ENCODE measurements around the gene SOX12.

Gene SOX12

DNA sequence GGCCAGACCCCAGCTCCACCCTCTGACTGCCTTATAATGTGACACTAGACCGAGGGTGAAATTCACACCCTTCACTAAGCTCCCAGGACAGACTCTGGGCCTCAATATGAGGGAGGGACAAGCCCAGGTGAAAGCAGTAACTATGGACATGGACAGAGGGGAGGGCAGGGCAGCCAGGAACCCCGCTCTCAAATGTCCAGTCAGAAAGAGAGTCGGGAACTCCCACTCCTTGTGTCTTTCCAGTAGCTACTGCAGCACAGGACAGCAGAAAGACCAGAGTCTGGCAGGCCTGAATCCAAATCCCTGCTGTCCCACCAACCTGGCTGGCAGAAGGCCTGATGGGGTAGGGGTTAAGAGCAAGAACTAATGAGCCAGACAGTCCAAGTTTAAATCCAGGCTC lies 41.2 kb upstream of the SOX12 start:
- Histone ChIP-seq H3K4me3 (no peak overlapping the region), H3K27ac (no peak overlapping the region)
- TF ChIP-seq, protein P1, sequence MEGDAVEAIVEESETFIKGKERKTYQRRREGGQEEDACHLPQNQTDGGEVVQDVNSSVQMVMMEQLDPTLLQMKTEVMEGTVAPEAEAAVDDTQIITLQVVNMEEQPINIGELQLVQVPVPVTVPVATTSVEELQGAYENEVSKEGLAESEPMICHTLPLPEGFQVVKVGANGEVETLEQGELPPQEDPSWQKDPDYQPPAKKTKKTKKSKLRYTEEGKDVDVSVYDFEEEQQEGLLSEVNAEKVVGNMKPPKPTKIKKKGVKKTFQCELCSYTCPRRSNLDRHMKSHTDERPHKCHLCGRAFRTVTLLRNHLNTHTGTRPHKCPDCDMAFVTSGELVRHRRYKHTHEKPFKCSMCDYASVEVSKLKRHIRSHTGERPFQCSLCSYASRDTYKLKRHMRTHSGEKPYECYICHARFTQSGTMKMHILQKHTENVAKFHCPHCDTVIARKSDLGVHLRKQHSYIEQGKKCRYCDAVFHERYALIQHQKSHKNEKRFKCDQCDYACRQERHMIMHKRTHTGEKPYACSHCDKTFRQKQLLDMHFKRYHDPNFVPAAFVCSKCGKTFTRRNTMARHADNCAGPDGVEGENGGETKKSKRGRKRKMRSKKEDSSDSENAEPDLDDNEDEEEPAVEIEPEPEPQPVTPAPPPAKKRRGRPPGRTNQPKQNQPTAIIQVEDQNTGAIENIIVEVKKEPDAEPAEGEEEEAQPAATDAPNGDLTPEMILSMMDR (IDR thresholded peaks at IDR 0.05), result no peak
- DNase-seq (ENCODE audit: low spot score), result no peak

DNA sequence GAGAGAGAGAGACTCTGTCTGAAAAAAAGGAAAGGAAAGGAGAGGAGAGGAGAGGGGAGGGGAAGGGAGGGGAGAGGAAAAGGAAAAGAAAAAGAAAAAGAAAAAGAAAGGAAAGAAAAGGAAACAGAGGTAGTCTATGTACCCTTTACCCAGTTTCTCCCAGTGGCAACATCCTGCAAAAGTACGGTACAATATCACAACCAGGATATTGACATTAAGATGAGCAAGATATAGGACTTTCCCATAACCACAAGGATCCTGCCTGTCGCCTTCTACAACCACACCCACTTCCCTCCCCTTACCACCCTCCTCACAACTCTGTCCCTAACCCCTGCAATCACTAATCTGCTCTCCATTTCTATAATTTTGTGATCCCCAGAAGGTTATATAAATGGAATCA lies 38.8 kb upstream of the SOX12 start:
- no peak overlapping the region for H3K4me3 ChIP-seq
- no peak for DNase-seq (ENCODE audit: low spot score)
- TF ChIP-seq, protein P1 (IDR thresholded peaks at IDR 0.05), result no peak
- no peak overlapping the region for H3K27ac ChIP-seq

GRCh38 chr20:288956-289692 lies 36.2 kb upstream of the SOX12 start:
- TF ChIP-seq, protein P1 (IDR thresholded peaks at IDR 0.05), result no peak
- H3K4me3 ChIP-seq, result peak overlapping the region; percentile 85
- no peak overlapping the region for H3K27ac ChIP-seq

DNA sequence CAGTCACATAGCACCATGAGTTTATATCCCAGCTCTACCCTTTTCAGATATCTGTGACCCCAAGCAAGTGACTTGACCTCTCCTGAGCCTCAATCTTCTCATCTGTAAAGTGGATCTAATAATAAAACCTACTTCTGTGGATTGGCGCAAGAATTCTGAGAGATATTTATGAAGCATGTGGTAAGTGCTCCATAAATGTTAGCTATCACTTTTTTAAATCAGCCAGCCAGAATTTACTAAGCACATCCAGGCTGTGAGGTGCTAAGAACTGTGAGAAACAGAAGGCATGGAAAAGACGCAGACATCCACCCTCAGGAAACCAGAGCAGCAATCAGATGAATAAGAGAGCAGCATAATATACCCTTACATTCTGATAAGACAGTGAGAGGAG lies 35.7 kb upstream of the SOX12 start:
- no peak for DNase-seq (ENCODE audit: low spot score)
- TF ChIP-seq, protein P1 (IDR thresholded peaks at IDR 0.05), result no peak
- Histone ChIP-seq H3K27ac (peak overlapping the region; percentile 64 to 90), H3K4me3 (peak overlapping the region; percentile 85)

More at GRCh38 chr20:288956-289692, 36.2 kb upstream of the SOX12 start:
- DNase-seq (ENCODE audit: low spot score), result no peak

DNA sequence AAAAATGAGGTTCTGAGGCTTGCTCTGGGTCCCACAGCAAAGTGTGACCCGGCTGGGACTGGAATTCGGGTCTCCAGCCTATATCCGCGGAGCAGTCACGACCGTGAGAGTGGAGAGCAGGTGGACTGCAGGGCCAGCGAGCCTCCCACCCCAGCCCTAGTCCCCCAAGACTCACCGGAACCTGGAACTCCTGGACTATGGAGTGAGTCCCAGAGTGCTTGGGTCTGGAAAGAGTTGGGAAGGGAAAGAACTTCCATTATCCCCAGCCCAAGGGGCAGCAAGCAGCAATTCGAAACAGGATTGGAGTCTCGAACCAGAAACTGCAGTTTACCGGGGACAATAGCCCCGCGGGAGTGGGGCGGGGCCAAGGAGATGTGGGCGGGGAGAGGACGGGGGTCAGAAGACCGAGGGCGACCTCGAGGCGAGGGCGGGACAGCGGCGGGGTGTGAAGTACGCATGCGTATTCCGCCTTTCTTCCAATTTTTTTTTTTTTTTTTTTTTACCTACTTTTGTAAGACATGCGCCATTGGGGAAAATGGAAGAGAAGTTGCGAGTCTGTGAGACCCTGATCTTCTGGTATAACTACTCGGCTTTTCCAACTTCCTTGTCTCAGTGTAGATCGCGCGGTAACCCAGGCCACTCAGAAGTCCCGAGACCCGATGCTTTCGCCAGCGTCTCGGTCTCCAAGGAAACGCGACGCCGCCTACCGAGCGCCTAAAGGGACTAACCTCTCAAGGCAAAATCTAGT lies 35.1 kb upstream of the SOX12 start, which contains the start of gene C20orf96:
C20orf96 (minus strand) TSS at position 667 of the 748 bp plus-strand sequence; CDS start at position 527, 140 bp downstream.
- DNase-seq (ENCODE audit: low spot score), result peak; percentile 93
- Histone ChIP-seq H3K27ac (peak within 1 kb of the TSS; percentile 64 to 90), H3K4me3 (peak within 1 kb of the TSS; percentile 85)
- TF ChIP-seq, protein P1 (IDR thresholded peaks at IDR 0.05), result no peak

GRCh38 chr20:294602-295001 lies 30.8 kb upstream of the SOX12 start:
- TF ChIP-seq, protein P1 (IDR thresholded peaks at IDR 0.05), result no peak
- Histone ChIP-seq H3K4me3 (no peak overlapping the region), H3K27ac (no peak overlapping the region)
- DNase-seq (ENCODE audit: low spot score), result no peak
